Measurements from ENCODE around the gene IL34.

DNA sequence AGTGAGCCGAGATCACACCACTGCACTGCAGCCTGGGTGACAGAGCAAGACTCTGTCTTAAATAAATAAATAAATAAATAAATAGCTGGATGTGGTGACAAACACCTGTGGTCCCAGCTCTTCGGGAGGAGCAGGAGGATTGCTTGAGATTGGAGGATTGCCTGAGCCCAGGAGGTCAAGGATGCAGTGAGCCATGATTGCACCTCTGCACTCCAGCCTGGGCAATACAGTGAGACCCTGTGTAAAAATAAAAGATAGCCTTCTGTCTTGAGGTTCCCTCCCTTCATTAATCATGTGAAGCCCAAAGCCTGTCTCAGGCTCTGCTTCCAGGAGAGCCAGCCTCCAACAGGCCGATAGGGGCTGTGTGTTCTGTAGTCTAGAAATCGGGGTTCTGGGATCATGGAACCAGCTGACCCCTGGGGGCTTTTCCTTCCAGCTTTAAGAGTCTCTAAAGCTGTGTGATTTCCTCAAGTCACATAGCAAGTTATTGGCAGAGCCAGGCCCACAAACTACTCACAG is 34.5 kb upstream of the IL34 start:
- TF ChIP-seq EZH2phosphoT487 (IDR thresholded peaks at IDR 0.05; ENCODE audit: insufficient read depth, low read depth) (no peak), EZH2 (IDR thresholded peaks at IDR 0.05; ENCODE audit: insufficient read depth, poor library complexity, severe bottlenecking) (no peak)
